Stimulated activated CD8-positive, alpha-beta memory T cell treated with anti-CD3 and anti-CD28 coated beads, Interleukin-12 subunit alpha, Interleukin-12 subunit beta, amount 100 ng/mL, for 1 hour (primary cell): ENCODE data around the gene PDE4B.
"Not testable (repeated sequence)": the region's sequence is repeated elsewhere in the genome, so short reads cannot be mapped to it uniquely, and the experiment has no call there.

Experiments
- DNase-seq: peaks from one replicate; pipeline ENCODE4 v3.0.0-alpha.2; 2020; ENCODE audit warnings: low read depth

PDE4B gene

GRCh38 chr1:65994223-65994622 lies 201.5 kb downstream of the PDE4B start:
- DNase-seq: no peak

GRCh38 chr1:65995336-65995735 lies 202.6 kb downstream of the PDE4B start:
- DNase-seq: no peak

GRCh38 chr1:65995928-65996327 lies 203.2 kb downstream of the PDE4B start:
- DNase-seq: no peak

- DNase-seq: no peak
Observed at GRCh38 chr1:65997693-65998092, 205.0 kb downstream of the PDE4B start.

GRCh38 chr1:65998763-65999583 lies 206.3 kb downstream of the PDE4B start:
- no peak for DNase-seq

GRCh38 chr1:66000033-66000637 lies 207.4 kb downstream of the PDE4B start:
- no peak for DNase-seq

- no peak for DNase-seq
Observed at GRCh38 chr1:66003690-66004089, 211.0 kb downstream of the PDE4B start.

GRCh38 chr1:66006534-66006933 lies 213.8 kb downstream of the PDE4B start:
- DNase-seq: not testable (repeated sequence)

GRCh38 chr1:66012106-66012784 lies 219.6 kb downstream of the PDE4B start:
- no peak for DNase-seq

- no peak for DNase-seq
Observed at GRCh38 chr1:66013371-66013770, 220.7 kb downstream of the PDE4B start.

- no peak for DNase-seq
Observed at GRCh38 chr1:66022904-66023620, 230.4 kb downstream of the PDE4B start.

- no peak for DNase-seq
Observed at GRCh38 chr1:66025188-66025587, 232.5 kb downstream of the PDE4B start.

- DNase-seq: no peak
Observed at GRCh38 chr1:66028035-66028434, 235.3 kb downstream of the PDE4B start.

GRCh38 chr1:66033781-66034180 lies 241.1 kb downstream of the PDE4B start:
- DNase-seq: no peak

GRCh38 chr1:66035616-66036245 lies 243.0 kb downstream of the PDE4B start:
- no peak for DNase-seq

GRCh38 chr1:66041654-66042053 lies 249.0 kb downstream of the PDE4B start:
- no peak for DNase-seq

- no peak for DNase-seq
Observed at GRCh38 chr1:66043186-66043585, 250.5 kb downstream of the PDE4B start.

GRCh38 chr1:66044912-66045311 lies 252.2 kb downstream of the PDE4B start:
- no peak for DNase-seq

GRCh38 chr1:66046415-66046814 lies 253.7 kb downstream of the PDE4B start:
- no peak for DNase-seq

GRCh38 chr1:66048011-66048410 lies 255.3 kb downstream of the PDE4B start:
- no peak for DNase-seq

- no peak for DNase-seq
Observed at GRCh38 chr1:66050123-66050522, 257.4 kb downstream of the PDE4B start.

- DNase-seq: no peak
Observed at GRCh38 chr1:66050633-66051032, 257.9 kb downstream of the PDE4B start.
